T-helper 2 cell treated with Interferon-gamma antibody and Interleukin-4, amounts not matched to agents 5 μg/mL and 100 μg/mL, for 36 hours (primary cell): Measurements from ENCODE around the gene NUDT2.

ENCODE experiments used
- DNase-seq: peaks from one replicate; pipeline ENCODE4 v3.0.0; 2021; ENCODE audit warnings: low spot score
- H3K27ac Mint-ChIP-seq: one replicate; pipeline ENCODE4 v1.8.0; 2021; ENCODE audit warnings: mild to moderate bottlenecking, mixed read lengths
- H3K27me3 Mint-ChIP-seq: one replicate; pipeline ENCODE4 v1.8.0; 2021; ENCODE audit warnings: low read depth, mixed read lengths
- H3K36me3 Mint-ChIP-seq: one replicate; pipeline ENCODE4 v1.8.0; 2021; ENCODE audit warnings: low read depth, mixed read lengths
- H3K4me1 Mint-ChIP-seq: one replicate; pipeline ENCODE4 v1.8.0; 2021; ENCODE audit warnings: low read depth, mixed read lengths
- H3K4me3 Mint-ChIP-seq: one replicate; pipeline ENCODE4 v1.8.0; 2022; ENCODE audit warnings: mild to moderate bottlenecking, moderate library complexity, mixed read lengths
- H3K9me3 Mint-ChIP-seq: one replicate; pipeline ENCODE4 v1.8.0; 2021; ENCODE audit warnings: mixed read lengths

NUDT2 gene

DNA sequence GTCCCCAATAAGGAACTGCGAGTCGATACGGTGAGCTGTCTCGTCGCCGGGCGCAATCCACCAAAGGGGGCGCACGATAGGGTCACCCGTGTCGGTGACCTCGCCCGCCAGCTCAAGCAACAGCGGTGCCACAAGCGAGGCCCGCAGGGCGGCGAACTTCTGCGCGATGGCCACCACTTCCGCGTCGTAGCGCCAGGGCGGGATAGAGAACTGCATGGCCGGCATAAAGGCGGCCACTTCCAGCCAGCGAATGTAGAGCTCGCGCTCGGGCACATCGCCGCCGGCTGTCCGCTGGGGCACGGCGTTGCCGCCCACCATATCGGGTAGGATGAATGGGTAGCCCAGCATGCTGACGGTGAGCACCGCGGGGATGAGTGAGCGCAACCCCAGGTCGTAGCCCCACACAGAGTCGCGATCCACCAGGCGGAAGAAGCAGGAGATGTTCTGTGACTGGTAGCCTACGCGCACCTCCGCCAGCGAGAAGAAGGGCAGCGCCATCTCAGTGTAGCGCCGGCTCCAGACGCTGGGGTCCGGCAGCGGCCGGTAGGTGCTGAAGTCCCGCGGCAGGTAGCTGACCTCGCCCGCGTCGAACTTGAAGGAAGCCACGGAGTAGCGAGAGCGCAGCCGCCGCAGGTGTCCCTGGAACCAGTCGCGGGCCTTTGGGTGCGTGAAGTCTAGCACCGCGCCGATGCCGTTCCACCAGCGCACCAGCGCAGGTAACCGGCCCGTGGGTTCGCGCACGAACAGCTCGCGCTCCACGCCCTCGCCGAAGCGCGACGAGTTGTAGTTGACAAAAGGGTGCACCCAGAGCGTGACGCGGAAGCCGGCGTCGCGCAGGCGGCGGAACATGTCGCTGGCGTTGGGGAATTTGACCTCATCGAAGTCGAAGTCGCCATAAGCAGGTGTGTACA, 41.9 kb downstream of the NUDT2 start:
- DNase-seq: no peak
- H3K36me3 Mint-ChIP-seq: peaks cover 7% of the 10 kb centered on the region
- H3K4me1 Mint-ChIP-seq: peaks cover 6% of the 10 kb centered on the region
- H3K9me3 Mint-ChIP-seq: peaks cover 6% of the 10 kb centered on the region
- H3K4me3 Mint-ChIP-seq: no peak overlapping the region
- H3K27ac Mint-ChIP-seq: no peak overlapping the region
- H3K27me3 Mint-ChIP-seq: no peaks in the 10 kb centered on the region

DNA sequence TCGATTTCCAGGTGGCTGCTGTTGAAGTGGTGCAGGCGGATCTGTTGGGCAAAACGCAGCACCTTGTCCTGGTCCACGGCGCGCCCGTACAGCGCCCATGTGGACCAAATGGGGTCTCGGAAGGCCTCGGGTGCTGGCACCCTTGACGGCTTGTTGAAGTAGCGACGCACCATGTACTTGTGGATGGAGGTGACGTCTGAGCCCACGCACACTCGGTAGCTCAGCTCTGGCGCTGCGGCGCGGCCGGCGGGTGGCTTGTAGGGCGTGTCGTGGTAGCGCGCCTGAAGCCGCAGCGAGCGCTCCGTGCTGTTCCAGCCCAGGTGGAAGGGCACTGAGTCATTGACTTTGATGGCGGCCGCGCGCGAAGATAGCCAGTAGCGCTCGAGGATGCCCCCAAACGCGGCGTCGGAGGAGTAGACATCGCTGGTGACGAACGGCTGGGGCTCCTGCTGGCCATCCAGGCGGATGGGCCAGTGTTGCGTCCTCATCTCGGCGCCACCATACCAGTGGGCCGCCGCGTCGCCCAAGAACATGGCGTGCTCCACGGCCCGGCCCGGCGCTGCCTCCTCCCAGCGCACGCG, 42.6 kb downstream of the NUDT2 start:
- Mint-ChIP-seq H3K9me3 (peaks cover 6% of the 10 kb centered on the region), H3K27ac (no peak overlapping the region), H3K4me3 (no peak overlapping the region), H3K4me1 (peaks cover 7% of the 10 kb centered on the region), H3K27me3 (no peaks in the 10 kb centered on the region), H3K36me3 (peaks cover 7% of the 10 kb centered on the region)
- DNase-seq: no peak

DNA sequence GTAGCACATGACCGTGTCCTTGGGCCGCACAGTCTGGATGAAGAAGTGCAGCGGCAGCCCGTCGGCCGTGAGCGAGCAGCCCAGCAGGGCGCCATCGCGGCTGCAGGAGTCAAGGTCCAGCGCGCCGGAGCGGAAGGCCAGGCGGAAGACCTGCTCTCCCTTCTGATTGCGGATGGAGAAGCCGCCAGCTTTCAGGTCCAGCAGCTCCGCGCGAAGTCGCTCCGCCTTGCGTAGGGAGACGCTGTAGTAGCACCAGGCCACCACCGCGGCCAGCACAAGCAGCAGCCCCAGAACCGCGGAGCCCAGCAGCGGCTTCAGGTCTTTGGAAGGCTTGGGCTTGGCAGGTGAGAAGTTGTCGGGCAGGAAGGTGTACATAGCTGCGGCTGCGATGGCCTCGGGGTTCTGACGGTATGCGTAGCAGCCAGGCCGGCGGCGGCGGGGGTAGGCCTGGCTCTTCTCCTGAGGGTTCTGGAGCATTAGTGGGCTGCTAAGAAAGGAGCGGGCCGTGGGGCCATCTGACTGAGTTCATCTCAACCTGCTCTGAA, 43.2 kb downstream of the NUDT2 start:
- no peak overlapping the region for H3K27ac Mint-ChIP-seq
- H3K4me1 Mint-ChIP-seq: peaks cover 8% of the 10 kb centered on the region
- DNase-seq: no peak
- no peak overlapping the region for H3K4me3 Mint-ChIP-seq
- peaks cover 6% of the 10 kb centered on the region for H3K9me3 Mint-ChIP-seq
- peaks cover 7% of the 10 kb centered on the region for H3K36me3 Mint-ChIP-seq
- no peaks in the 10 kb centered on the region for H3K27me3 Mint-ChIP-seq

DNA sequence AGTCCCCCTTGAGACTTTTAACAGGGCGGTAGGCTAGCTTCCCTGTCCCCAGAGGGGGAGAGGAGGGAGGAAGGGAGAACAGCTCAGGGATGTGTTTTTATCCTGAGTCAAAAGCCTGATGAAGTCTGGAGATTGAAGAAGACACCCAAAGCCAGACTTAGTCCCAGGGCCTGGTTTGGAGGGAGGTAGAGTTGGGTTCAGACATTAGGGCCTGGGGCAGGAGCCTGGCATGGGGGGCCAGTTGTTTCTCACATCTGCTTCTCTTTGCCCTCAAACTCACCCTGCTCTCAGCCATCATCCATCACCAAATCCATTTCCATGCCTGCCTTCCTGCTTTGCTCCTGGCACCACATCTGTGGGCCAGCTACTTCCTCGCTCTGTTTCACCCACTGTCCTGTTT, 44.4 kb downstream of the NUDT2 start:
- Mint-ChIP-seq H3K4me3 (no peak overlapping the region), H3K27me3 (no peaks in the 10 kb centered on the region), H3K36me3 (peaks cover 2% of the 10 kb centered on the region), H3K27ac (no peak overlapping the region), H3K9me3 (peaks cover 1% of the 10 kb centered on the region), H3K4me1 (peaks cover 13% of the 10 kb centered on the region)
- DNase-seq: no peak

DNA sequence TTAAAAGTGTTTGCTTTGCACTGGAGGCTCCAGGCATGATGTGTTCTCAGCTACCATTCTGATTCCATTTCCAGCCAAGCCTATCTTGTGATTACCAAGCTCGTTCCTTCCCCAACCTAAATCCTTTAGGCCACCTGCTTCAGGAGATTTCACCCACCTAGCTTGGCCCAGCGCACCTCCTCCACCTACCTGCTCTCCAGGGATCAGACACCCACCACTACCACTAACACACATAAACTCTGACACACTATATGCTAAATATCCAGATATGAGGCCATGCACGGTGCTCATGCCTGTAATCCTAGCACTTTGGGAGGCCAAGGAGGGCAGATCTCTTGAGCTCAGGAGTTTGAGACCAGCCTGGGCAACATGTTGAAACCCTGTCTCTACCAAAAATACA, 45.0 kb downstream of the NUDT2 start:
- no peak overlapping the region for H3K4me3 Mint-ChIP-seq
- H3K36me3 Mint-ChIP-seq: peaks cover 2% of the 10 kb centered on the region
- H3K27ac Mint-ChIP-seq: no peak overlapping the region
- H3K9me3 Mint-ChIP-seq: no peaks in the 10 kb centered on the region
- H3K27me3 Mint-ChIP-seq: no peaks in the 10 kb centered on the region
- no peak for DNase-seq
- peaks cover 15% of the 10 kb centered on the region for H3K4me1 Mint-ChIP-seq

DNA sequence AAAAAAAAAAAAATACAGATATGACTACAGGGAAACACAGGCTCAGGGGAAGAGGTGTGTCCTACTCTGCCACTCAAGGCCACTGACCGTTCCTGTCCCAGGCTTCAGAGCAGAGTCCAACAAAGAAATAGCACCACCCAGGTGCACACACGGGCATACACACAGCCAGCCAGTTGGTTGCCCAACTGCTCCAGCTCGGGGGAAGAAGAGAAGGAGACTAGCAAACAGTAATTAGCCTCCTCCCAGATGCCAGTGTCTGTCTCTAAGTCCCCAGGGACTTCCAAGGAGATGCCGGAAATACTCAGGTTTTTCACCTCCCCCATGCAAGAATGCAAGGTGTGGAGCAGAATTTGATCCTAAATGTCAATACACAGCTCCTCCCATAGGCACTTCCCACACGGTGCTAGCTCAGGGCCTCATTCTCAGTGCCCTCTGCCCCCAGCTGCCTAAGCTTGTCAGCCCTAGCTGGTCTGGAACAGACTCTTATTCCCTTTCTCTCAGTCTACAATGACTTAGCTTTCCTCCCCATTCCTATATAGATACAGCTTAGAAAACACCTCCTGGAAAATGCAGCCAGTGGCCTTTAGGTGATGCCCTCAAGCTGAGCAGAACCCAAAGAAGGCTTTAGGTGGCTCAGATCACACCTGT, 45.7 kb downstream of the NUDT2 start:
- DNase-seq: no peak
- Mint-ChIP-seq H3K27ac (no peak overlapping the region), H3K27me3 (no peaks in the 10 kb centered on the region), H3K9me3 (no peaks in the 10 kb centered on the region), H3K4me3 (peak overlapping the region; percentile 90), H3K36me3 (peaks cover 2% of the 10 kb centered on the region), H3K4me1 (peaks cover 21% of the 10 kb centered on the region)

DNA sequence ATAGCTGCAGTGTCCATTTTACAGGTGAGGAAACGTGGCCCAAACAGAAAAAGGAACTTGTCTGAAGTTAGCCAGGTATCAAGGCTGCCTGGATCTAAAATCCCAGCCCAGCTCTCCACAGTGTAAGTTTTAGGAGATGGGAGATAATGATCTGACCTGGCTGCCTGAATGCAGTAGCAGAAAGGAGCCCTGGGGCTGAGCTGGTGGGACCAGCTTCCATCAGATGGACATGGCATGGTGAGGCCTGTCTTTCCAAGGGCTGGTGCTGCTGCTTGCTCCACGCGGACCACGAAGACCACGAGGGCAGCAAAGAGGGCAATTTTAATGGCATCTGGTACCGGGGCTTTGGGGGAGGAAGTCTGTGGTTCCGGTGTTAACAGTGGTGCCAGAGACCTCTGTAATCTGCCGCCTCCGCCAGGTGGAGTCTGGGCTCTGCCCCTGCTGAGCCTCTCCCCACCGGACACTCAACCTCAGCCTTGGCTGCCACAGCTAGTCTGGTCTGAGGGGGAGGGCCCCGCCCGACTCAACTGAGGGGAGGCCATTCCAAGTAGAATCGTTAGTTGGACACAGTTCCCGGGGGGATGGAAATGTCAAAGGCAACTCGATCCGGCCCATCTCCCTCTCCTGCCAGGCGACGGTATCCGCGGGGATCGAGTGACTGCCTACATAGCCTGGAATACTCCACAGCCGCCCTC, 46.7 kb downstream of the NUDT2 start:
- H3K9me3 Mint-ChIP-seq: no peaks in the 10 kb centered on the region
- peaks cover 2% of the 10 kb centered on the region for H3K36me3 Mint-ChIP-seq
- H3K27ac Mint-ChIP-seq: peak overlapping the region; percentile 72
- H3K4me3 Mint-ChIP-seq: peak overlapping the region; percentile 90
- H3K27me3 Mint-ChIP-seq: no peaks in the 10 kb centered on the region
- peaks cover 27% of the 10 kb centered on the region for H3K4me1 Mint-ChIP-seq
- DNase-seq: peak; percentile 30

DNA sequence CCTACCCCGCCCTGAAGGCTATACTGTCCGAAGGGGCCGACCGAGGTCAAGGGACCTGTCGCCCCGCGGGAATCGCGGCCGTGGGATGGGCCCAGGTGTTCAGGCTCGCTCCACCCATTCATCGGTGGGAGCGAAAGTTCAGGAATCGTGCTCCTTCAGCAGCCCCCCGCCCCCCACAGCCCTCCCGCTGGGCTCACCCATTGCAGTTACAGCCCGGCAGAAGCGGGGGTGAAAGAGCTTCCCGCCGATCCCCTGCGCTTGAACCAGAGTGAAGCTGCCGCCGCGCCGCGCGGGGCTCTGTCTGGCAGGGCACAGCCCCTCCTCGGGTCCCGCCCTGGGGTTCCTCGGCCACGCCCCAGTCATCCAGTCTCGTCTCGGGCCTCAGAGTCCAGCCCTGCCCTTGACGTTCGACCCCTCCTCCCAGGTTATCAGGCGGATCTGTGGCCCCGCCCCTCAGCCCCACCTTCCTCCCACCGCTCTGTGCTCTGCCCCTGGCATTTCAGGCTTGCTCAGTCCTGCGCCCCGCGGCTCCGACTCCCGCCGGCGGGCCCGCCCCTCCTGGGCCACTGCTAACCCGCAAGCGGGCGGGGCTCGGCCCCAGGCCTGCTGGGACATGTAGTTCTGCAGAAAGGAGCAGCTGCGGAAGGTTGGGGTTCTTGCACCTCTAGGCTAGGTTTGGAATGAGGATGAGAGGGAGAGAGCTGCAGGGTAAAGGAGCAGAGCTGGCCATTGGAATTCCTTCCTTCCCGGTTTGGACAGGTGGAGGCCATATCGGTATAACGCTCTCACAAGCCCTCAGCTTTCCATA, 47.4 kb downstream of the NUDT2 start, which contains the start of gene MYORG:
MYORG (minus strand) TSS at position 303 of the 808 bp plus-strand sequence. CDS start 3,955 bp downstream, outside the sequence.
- DNase-seq: peak; percentile 98
- peak within 1 kb of the TSS; percentile 72 for H3K27ac Mint-ChIP-seq
- H3K9me3 Mint-ChIP-seq: no peaks in the 10 kb centered on the region
- H3K4me1 Mint-ChIP-seq: peaks cover 29% of the 10 kb centered on the region
- H3K36me3 Mint-ChIP-seq: no peaks in the 10 kb centered on the region
- no peaks in the 10 kb centered on the region for H3K27me3 Mint-ChIP-seq
- peak within 1 kb of the TSS; percentile 90 for H3K4me3 Mint-ChIP-seq

DNA sequence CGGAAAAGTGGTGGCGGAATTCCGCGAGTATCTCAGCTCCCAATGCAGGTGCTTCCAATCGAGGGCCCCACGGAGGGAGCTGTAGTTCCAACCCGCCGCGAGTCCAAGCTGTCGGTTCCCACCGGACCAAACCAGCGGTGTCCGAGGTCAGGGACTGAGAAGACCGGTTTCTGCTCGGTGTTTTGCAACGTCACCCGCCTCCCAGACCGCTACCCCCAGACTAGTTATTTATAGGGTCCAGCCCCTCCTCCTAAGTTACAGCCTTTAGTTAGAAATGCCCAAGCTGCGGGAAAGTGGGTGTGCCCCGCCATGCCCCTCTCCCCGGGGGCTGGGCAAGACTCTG, 48.0 kb downstream of the NUDT2 start:
- H3K27ac Mint-ChIP-seq: no peak overlapping the region
- H3K4me1 Mint-ChIP-seq: peaks cover 29% of the 10 kb centered on the region
- no peak for DNase-seq
- no peaks in the 10 kb centered on the region for H3K9me3 Mint-ChIP-seq
- no peaks in the 10 kb centered on the region for H3K36me3 Mint-ChIP-seq
- H3K27me3 Mint-ChIP-seq: no peaks in the 10 kb centered on the region
- peak overlapping the region; percentile 90 for H3K4me3 Mint-ChIP-seq

DNA sequence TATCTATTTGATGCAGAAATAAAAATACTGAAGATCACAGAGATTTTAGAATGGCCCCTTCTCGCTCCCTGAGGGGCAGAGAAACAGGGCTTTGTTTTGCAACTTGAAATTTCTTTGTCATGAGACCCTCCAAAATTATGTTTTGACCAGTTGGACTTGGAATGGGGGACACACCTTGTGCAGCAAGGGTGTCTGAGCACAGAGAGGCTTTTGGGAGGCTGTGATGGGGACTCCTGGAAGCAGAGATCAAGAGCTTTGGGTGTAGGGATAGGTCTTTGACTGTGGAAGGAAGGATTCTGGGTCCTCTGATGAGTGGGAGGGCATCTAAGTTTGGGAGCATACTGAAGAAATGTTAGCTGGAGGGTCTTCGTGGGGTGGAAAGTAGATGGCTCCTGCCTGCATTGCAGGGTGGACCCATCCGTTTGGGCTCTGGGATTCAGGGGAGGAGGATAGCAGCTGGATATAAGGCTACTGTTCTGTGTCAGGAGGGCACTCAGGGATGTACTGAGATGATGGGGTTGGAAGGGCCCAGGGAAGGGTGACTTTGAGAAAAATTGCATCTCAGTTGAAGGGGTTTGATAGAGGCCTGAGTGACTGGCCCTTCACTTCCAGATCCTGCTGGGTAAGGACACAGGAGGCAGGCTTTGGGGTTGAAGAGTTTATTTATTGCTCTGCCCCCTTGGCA, 49.1 kb downstream of the NUDT2 start:
- Mint-ChIP-seq H3K27me3 (no peaks in the 10 kb centered on the region), H3K36me3 (no peaks in the 10 kb centered on the region), H3K4me1 (peaks cover 29% of the 10 kb centered on the region), H3K27ac (no peak overlapping the region), H3K4me3 (peak overlapping the region; percentile 42), H3K9me3 (no peaks in the 10 kb centered on the region)
- DNase-seq: no peak

DNA sequence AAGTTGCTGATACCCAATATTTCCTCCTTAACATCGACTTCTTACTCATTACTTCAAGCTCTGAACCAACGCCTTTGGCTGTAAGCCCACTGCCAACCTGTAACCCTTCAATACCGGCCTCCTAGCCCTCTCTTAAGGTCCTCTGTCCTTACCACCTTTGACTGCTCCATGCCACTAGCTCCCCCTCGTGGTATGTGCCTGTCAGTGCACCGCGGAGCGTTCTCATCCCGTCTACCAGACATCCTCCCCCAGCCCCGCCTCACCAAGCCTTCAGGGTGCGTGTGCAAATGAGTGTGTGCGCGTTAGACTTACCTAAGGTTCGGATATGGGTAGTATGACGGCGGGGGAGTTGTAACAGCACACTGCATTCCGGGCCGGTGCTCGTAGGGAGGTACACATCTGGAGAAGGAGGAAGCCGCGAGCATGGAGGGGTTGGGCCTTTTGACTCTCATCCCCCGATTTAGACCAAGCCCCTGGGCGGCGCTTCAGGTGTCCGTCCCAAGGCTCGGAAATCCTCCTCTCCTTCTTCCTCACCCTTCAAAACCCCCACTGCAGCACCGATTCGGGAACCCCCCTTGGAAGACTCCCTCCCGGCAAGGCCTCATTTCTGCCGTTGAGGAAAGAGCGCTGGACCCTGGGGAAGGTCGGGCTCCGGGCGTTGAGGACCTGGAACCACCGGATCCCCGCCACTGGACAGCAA, 50.1 kb downstream of the NUDT2 start:
- DNase-seq: peak; percentile 88
- peaks cover 3% of the 10 kb centered on the region for H3K27me3 Mint-ChIP-seq
- peak overlapping the region; percentile 77 for H3K27ac Mint-ChIP-seq
- no peaks in the 10 kb centered on the region for H3K9me3 Mint-ChIP-seq
- no peaks in the 10 kb centered on the region for H3K36me3 Mint-ChIP-seq
- peaks cover 32% of the 10 kb centered on the region for H3K4me1 Mint-ChIP-seq
- peak overlapping the region; percentile 86 for H3K4me3 Mint-ChIP-seq

DNA sequence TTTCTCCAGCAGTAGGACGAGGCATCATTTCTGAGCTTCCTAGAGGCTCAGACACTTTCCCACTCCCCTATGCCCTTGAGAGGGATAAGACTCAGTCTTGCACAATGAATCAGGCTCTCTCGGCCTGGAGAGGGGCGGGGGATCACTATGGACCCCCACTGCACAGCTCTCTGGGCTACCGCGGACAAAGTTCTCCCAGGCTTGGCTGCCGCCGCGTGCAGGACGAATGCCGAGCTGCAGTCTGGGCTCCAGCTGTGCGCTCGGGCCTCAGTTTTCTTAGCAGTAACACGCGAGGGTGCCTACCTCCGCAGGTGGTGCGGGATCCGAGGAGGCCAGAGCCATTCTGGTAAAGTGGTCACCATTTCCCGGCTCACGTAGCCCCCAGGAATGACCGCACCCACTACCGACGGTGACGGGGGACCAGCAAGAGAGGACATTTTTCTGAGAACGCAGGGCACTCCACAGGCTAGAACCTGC, 50.7 kb downstream of the NUDT2 start:
- Mint-ChIP-seq H3K9me3 (no peaks in the 10 kb centered on the region), H3K4me1 (peaks cover 32% of the 10 kb centered on the region), H3K4me3 (peak overlapping the region; percentile 86), H3K27me3 (peaks cover 3% of the 10 kb centered on the region), H3K36me3 (no peaks in the 10 kb centered on the region), H3K27ac (peak overlapping the region; percentile 77)
- no peak for DNase-seq
